HG02678 (cell line): Measurements from ENCODE around the gene TMEM200B.
"Not testable (repeated sequence)": the region's sequence is repeated elsewhere in the genome, so short reads cannot be mapped to it uniquely, and the experiment has no call there.

ENCODE experiments used
- ATAC-seq: cut with Tn5 transposase; IDR thresholded peaks from one replicate; pipeline ENCODE4 v1.9.1; 2021; ENCODE audit warnings: mild to moderate bottlenecking, moderate library complexity; ENCODE audit not compliant: unreplicated experiment

The TMEM200B gene

DNA sequence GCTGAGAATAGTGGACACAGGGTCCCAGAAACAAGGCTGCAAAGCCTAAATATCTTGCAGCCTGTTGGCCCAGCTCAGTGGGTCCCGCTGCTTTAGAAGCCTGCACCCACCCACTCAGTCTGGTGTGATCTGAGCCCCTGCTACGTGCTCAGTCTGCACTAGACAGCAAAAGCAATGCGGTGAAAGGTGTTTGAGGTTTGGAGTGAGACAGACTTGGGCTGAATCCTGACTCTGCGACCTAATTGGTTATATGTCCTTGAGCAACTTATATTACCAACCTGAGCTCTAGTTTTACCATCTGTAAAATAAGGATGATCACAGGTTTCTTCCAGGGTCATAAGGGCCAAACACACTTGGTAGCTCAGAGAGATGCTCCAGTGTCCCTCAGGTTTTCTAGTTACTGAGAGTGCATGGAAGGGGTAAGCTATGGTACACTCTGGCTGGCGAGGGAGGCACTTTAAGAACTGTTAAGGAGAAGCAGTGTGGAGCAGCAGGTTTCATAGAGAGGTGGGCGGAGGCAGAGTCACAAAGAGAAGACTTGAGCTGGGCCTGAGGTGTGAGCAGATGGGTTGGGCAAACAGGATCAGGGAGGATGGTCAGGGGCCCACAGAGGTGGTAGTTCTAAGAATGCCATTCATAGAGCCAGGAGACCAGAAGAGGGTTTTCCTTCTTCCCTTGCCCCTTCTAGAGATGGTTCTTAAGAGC, 10.1 kb downstream of the TMEM200B start:
- ATAC-seq: no peak

DNA sequence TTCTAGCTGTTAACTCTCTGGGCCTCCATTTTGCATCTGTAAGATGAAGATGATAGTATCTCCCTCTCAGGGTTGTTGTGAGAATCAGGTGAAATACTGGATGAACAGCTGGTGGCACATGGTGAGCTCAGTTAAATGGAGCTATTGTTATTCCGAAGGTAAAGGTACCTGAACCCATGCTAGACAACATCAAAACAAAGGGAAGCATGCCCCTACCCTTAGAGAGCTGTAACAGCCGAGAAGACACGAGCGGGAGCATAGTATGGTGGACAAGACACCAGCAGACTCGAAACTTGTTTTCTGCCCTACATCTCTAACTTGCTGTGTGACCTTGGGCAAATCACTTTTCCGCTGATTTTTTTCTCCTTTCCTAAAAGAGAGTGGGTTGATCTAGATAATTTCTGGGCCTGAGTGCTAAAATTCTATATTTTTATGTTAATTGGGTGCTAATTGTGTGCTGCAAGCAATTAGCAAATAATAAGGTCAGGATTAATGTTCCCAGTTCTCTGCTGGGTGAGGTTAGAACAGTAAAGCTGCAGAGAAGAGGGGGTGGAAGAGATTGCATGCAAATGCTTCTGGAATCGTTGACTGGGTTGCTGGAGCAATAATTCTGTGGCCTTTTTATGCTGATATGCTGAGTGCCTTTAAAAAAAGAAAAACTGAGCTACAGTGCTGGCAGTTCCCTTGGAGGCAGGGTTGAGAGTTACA, 10.8 kb downstream of the TMEM200B start:
- ATAC-seq: no peak

DNA sequence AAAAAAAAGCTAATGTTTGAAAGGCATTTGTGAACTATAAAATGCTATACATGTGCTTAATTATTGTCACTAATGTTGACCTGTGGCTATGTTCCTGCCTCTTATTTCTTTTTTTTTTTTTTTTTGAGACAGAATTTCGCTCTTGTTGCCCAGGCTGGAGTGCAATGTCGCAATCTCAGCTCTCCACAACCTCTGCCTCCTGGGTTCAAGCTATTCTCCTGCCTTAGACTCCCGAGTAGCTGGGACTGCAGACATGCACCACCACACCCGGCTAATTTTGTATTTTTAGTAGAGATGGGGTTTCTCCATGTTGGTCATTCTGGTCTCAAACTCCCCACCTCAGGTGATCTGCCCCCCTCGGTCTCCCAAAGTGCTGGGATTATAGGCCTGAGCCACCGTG, 15.7 kb downstream of the TMEM200B start:
- ATAC-seq: not testable (repeated sequence)

DNA sequence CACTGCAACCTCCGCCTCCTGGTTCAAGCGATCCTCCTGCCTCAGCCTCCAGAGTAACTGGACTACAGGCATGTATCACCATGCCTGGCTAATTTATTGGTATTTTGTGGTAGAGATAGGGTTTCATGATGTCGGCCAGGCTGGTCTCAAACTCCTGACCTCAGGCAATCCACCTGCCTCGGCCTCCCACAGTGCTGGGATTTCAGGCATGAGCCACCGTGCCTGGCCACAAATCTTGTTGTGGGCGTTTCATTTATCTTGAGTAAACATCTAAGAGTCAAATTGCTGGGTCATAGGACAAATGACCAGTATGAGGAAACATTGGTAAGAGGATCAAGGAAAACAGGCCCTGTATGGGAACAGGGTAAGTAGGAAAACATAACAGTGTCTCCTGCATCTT, 17.9 kb downstream of the TMEM200B start:
- no peak for ATAC-seq

DNA sequence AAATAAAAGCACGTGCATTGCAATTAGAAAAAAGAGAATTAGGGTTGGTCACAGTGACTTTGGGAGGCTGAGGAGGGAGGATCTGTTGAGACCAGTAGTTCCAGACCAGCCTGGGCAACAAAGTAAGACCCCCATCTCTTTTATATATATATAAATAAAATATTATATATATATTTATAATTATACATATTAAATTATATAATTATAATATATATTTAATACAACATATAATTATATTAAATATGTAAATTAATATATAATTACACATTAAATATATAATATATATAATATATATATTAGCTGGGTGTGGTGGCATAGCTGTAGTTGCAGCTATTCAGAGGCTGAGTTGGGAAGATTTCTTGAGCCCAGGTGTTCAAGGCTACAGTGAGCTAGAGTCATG, 23.2 kb downstream of the TMEM200B start:
- no peak for ATAC-seq

DNA sequence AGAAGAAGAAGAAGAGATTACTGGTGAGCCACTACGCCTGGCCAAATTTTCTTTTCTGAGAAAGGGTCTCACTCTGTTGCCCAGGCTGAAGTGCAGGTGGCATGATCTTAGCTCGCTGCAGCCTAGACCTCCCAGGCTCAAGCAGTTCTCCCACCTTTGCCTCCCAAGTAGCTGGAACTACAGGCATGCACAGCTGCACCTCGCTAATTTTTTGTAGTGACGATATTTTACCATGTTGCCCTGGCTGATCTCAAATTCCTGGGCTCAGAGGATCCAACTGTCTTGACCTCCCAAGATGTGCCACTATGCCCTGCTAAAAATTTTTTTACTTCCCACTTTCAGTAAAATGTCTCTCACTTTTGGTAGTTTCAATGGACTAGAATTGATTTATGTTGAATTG, 24.4 kb downstream of the TMEM200B start:
- ATAC-seq: no peak

DNA sequence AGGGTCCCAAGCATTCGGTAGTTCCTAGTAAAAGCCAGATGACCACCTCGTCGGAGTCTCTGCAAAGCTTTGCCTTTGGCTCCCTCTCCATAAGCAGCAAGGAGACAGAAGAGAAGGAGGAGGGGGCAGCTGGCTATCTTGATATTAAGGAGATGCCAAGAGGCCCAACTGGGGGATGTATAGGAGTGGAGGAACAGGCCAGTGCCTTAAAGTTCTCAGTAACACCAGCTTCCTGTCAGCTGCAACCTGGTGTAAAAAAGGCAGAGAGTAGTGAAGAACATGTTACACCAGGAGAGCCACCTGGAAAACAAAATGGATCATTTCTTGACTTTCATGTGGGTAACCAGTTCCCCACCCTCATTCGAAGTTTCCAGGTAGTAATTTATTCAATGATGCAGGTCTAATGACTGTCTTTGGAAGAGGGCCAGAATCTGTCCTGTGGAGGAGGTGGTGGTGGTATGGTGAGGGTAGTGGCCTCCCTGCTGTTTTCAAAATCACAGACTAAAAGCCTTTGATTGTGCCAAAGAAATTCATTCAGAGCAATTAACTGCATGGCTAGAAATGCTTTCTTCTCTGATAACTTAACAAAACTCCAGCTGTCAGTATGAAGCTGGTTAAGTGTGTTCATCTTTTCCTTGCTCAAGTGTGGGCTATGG, 27.3 kb downstream of the TMEM200B start:
- no peak for ATAC-seq

DNA sequence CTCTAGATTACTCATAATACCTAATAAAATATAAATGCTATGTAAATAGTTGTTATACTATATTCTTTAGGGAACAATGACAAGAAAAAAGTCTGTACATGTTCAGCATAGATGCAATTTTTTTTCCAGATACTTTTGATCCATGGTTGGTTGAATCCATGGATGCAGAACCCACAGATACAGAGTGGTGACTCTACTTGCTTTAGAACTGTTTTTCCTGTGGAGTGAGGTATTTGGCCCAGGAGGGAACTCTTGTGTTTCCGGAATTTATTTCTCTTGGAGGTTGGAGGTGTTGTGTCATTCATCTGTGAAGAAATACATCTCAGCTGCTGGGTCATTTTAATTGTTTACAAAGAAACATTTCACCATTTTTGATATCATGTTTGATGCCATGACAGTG, 28.7 kb downstream of the TMEM200B start:
- no peak for ATAC-seq

DNA sequence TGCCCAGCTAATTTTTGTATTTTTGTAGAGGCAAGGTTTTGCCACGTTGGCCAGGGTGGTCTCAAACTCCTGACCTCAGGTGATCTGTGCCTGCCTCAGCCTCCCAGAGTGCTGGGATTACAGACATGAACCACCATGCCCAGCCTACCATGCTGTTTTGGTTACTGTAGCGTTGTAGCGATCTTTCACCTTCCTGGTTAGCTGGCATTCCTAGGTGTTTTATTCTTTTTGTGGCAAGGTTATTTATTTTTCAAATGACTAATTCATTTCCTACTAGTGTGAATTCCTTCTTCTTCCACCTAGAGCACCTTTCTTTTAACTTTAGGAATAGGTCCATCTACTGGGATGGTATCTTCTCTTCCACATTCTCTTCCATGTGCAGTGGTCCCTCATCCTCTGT, 29.3 kb downstream of the TMEM200B start:
- no peak for ATAC-seq

DNA sequence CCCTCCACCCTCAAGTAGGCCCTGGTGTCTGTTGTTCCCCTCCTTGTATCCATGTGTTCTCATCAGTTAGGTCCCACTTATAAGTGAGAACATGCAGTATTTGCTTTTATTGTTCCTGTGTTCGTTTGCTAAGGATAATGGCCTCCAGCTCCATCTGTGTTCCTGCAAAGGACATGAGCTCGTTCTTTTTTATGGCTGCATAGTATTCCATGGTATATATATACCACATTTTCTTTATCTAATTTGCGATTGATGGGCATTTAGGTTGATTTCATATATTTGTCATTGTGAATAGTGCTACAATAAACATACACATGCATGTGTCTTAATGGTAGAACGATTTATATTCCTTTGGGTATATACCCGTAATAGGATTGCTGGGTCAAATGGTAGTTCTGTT, 31.0 kb downstream of the TMEM200B start:
- not testable (repeated sequence) for ATAC-seq

DNA sequence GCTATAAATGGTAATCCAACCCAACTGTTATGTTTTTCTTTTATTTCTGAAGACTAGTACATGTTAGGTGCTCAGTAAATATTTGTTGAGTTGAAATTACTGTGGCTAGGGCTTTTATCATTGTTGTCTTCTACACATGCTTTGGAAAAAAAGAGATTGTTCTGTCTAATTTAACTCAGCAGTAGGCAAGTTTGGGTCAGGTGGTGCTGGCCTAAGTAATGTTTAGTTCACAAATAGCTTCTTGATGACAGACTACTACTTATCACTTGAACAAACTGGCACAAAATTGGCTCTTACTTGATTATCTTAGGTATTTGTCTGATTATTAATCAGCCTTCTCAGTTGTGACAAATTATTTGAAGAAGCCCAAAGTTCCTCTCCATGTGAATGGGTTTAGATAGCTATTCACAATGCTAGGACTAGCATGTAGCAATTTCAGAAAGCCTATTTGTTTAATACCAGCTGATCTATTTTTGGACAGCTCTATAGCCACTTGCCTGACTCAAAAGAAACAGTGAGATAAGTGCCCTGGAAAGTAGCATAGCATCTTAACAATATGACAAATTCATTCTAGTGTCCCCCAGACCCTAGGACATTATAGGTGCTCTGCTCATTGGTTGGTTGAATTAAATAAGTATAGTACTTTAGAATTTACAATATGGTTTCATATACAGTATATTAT, 32.6 kb downstream of the TMEM200B start:
- ATAC-seq: no peak

DNA sequence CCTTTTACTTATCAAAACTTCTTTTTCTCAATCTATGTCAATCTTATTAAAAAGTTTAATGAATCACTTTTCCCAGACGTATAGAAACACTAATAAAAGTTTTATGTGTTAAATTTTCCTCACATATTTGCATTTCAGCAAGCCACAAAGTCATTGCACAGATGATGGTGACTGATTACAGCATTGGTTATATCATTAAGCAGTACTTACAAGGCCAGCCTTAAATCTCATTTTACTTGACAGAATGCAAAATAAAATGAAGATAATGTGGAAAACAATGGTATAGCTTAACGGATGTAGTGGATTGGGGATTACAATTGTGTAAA, 39.5 kb downstream of the TMEM200B start:
- ATAC-seq: no peak

DNA sequence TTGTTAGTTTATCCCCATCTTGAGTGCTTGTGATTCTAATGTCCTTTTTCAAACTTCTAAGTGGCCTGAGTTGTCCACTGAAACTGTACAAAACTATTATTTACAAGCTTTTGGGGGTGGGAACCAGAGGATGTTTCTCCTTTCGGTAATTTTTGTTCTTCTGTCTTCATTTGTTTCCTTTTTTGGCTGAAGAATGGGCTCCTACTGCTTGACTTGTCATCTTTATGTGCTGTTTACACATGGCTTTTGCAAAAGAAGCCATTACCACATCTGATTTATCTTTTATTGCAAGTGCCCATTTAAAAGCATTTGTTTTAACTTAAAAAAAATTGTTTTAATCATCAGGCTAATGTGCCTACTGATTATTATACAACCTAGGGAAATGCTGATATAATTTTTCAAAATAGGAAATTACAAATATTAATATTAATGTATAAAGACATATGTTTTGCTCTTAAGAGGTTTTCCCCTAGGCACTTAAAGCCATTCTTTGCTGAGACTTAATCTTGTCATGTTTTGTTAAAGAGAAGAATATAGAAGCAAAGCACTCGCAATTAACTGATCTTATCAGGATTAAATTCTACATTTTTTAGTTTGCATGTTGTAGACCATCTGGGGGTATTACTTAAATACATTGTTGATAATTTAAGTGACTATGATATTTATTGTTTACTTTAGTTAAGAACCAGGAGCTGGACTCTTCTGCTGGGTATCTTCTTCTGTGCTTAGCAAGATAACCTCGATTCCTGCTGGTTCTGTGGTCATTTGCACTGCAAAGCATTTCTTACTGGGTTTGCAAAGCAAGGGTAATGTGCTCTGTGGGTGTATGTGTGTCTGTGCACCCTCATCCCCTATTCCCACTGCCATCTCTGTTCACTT, 40.1 kb downstream of the TMEM200B start:
- no peak for ATAC-seq

DNA sequence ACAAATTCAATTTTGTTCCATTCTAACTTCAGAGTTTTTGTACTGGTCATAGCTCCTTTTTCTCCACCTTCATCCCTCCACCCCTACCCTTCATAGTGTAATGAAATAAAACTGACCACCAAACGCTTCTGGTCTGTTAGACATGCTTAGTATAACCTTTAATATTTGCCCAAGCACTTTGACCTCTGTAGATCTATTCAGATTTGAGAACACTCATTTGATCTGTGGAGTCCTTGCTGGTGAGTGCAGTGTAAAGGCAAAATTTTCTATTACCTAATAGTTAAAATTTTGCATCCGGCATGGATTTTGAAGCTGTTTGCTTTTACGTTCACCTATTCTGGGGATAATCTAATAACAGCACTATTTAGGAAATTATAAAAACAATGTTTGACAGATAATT, 41.2 kb downstream of the TMEM200B start:
- ATAC-seq: no peak

DNA sequence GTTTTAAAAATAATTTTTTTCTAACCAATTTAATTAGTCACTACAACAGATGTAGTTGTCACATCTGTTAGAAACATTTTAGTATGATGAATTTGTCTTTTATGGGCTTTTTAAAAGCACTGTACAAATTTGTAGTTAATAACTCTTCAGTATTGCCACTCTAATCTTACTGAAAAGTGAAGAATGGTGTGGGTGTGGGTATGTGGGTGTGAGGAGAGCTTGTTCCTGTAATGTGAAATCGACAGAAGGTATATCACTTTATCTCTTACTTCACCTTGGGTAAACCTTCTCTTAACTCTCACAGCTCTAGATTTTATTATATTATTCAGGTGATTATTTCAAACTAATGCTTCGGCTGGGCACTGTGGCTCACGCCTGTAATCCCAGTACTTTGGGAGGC, 42.5 kb downstream of the TMEM200B start:
- ATAC-seq: no peak

DNA sequence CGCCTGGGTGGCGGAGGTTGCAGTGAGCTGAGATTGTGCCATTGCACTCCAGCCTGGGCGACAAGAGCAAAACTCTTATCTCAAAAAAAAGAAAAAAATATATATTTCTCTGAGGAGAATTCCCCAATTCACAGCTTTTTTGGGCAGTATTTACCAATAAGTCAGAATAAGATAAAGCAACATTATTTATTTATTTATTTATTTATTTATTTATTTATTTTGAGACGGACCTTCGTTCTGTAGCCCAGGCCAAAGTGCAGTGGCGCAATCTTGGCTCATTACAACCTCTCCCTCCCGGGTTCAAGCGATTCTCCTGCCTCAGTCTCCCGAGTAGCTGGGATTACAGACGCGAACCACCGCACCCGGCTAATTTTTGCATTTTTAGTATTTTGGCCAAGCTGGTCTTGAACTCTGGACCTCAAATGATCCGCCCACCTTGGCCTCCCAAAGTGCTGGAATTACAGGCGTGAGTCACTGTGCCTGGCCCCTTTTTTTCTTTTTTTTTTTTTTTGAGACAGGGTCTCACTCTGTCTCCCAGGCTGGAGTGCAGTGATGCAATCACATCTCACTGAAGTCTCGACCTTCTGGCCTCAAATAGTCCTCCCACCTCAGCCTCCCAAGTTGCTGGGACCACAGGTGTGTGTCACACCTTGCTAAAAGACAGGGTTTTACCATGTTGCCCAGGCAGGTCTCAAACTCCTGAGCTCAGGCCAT, 43.6 kb downstream of the TMEM200B start:
- ATAC-seq: not testable (repeated sequence)

DNA sequence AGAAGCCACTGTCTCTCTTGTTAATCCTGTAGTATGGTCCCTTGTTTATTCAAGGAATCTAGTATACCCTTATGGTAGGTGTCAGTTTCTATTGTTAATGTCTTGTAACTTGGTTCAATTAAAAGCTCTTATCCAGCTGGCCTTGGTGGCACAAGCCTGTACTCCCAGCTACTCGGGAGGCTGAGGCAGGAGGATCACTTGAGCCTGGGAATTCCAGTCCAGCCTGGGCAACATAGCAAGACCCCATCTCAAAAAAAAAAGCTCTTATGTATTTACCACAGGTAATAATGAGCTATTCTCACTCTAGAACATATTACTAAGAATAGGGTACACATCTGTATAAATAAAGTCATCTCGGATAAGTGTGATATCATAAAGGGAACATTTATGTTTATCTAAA, 46.5 kb downstream of the TMEM200B start:
- no peak for ATAC-seq
